NCI-H2227 treated with DMSO at 0.1 percent for 48 hours (cell line): ENCODE results near the gene SSX2IP.
"Not testable (repeated sequence)": the region's sequence is repeated elsewhere in the genome, so short reads cannot be mapped to it uniquely, and the experiment has no call there.

Source experiments
- DNase-seq: peaks from one replicate; lab custom pipeline; 2025; lab: John Stamatoyannopoulos, UW

Gene SSX2IP

GRCh38 chr1:84675631-84676030, 14.6 kb downstream of the SSX2IP start:
- DNase-seq, result no peak

- no peak for DNase-seq
Observed at GRCh38 chr1:84675106-84675505, 15.2 kb downstream of the SSX2IP start.

- DNase-seq, result no peak
Observed at GRCh38 chr1:84674705-84675104, 15.6 kb downstream of the SSX2IP start.

GRCh38 chr1:84674021-84674420, 16.2 kb downstream of the SSX2IP start:
- DNase-seq, result no peak

GRCh38 chr1:84672080-84672854, 18.0 kb downstream of the SSX2IP start:
- DNase-seq, result no peak

GRCh38 chr1:84669831-84670230, 20.4 kb downstream of the SSX2IP start:
- DNase-seq, result no peak

GRCh38 chr1:84668185-84668584, 22.1 kb downstream of the SSX2IP start:
- no peak for DNase-seq

- peak; percentile 24 for DNase-seq
Observed at GRCh38 chr1:84665703-84666317, 24.5 kb downstream of the SSX2IP start.

- no peak for DNase-seq
Observed at GRCh38 chr1:84653130-84653677, 37.1 kb downstream of the SSX2IP start.

- no peak for DNase-seq
Observed at GRCh38 chr1:84644472-84644871, 45.8 kb downstream of the SSX2IP start.

- DNase-seq, result no peak
Observed at GRCh38 chr1:84643183-84643582, 47.1 kb downstream of the SSX2IP start.

GRCh38 chr1:84642774-84643173, 47.5 kb downstream of the SSX2IP start:
- DNase-seq, result no peak

- not testable (repeated sequence) for DNase-seq
Observed at GRCh38 chr1:84639731-84640130, 50.5 kb downstream of the SSX2IP start.

GRCh38 chr1:84635429-84635828, 54.8 kb downstream of the SSX2IP start:
- no peak for DNase-seq

GRCh38 chr1:84634536-84635205, 55.6 kb downstream of the SSX2IP start:
- no peak for DNase-seq

GRCh38 chr1:84632673-84633434, 57.4 kb downstream of the SSX2IP start:
- DNase-seq, result no peak

- no peak for DNase-seq
Observed at GRCh38 chr1:84632137-84632536, 58.1 kb downstream of the SSX2IP start.

- DNase-seq, result no peak
Observed at GRCh38 chr1:84624876-84625275, 65.4 kb downstream of the SSX2IP start.

GRCh38 chr1:84621553-84621952, 68.7 kb downstream of the SSX2IP start:
- DNase-seq, result no peak

GRCh38 chr1:84620720-84621313, 69.4 kb downstream of the SSX2IP start:
- DNase-seq, result peak; percentile 77

GRCh38 chr1:84619383-84620102, 70.7 kb downstream of the SSX2IP start:
- DNase-seq, result peak; percentile 81
